Stimulated activated CD8-positive, alpha-beta memory T cell treated with anti-CD3 and anti-CD28 coated beads, Interleukin-7, amount 100 ng/mL, for 1 hour (primary cell): ENCODE results near the gene UBR2.
"Not testable (repeated sequence)": the region's sequence is repeated elsewhere in the genome, so short reads cannot be mapped to it uniquely, and the experiment has no call there.

Experiments used
- DNase-seq, 2 donors: peaks; one replicate each; pipeline ENCODE4 v3.0.0-alpha.2; 2020; ENCODE audit warnings: low read depth in 2 of 2

The UBR2 gene

GRCh38 chr6:42555477-42556457 is 8.1 kb upstream of the UBR2 start:
- DNase-seq = no peak

GRCh38 chr6:42556462-42556861 is 7.4 kb upstream of the UBR2 start:
- no peak for DNase-seq

- not testable (repeated sequence) for DNase-seq
These were observed 4.6 kb upstream of the UBR2 start for GRCh38 chr6:42559276-42559675.

- no peak for DNase-seq
These were observed 1.8 kb upstream of the UBR2 start for GRCh38 chr6:42561986-42562385.

- DNase-seq = no peak
These were observed 932 bp upstream of the UBR2 start for GRCh38 chr6:42562788-42563405.

- DNase-seq = no peak
These were observed 637 bp downstream of the UBR2 start for GRCh38 chr6:42564506-42564825.

GRCh38 chr6:42565823-42566613 is 2.2 kb downstream of the UBR2 start:
- DNase-seq = no peak

- no peak for DNase-seq
These were observed 2.9 kb downstream of the UBR2 start for GRCh38 chr6:42566614-42567208.

GRCh38 chr6:42567237-42567636 is 3.4 kb downstream of the UBR2 start:
- not testable (repeated sequence) for DNase-seq

GRCh38 chr6:42569102-42570028 is 5.5 kb downstream of the UBR2 start:
- no peak for DNase-seq

- DNase-seq = no peak
These were observed 7.9 kb downstream of the UBR2 start for GRCh38 chr6:42571611-42572342.

GRCh38 chr6:42572523-42572922 is 8.7 kb downstream of the UBR2 start:
- DNase-seq = no peak

- not testable (repeated sequence) for DNase-seq
These were observed 12.7 kb downstream of the UBR2 start for GRCh38 chr6:42576538-42576937.

GRCh38 chr6:42598300-42598699 is 34.5 kb downstream of the UBR2 start:
- DNase-seq = no peak

- no peak for DNase-seq
These were observed 35.7 kb downstream of the UBR2 start for GRCh38 chr6:42599558-42599957.

GRCh38 chr6:42604150-42604549 is 40.3 kb downstream of the UBR2 start:
- no peak for DNase-seq

- DNase-seq = not testable (repeated sequence)
These were observed 40.9 kb downstream of the UBR2 start for GRCh38 chr6:42604699-42605098.

GRCh38 chr6:42610416-42610815 is 46.6 kb downstream of the UBR2 start:
- no peak for DNase-seq

- DNase-seq = no peak
These were observed 51.7 kb downstream of the UBR2 start for GRCh38 chr6:42615518-42615917.

GRCh38 chr6:42616716-42617115 is 52.9 kb downstream of the UBR2 start:
- DNase-seq = no peak
